ENCODE measurements around the gene DLGAP4. TPM values are rescaled to one million over a fixed set of nuclear protein-coding genes. Genes with fewer than 3 reads are reported as not detected.

The DLGAP4 gene
- total and polyA plus RNA-seq, 2 of the 8 experiments (the other 6 are each of a cell fraction or from before 2014, with no cell fraction given): 41.2 to 57.2 TPM

DNA sequence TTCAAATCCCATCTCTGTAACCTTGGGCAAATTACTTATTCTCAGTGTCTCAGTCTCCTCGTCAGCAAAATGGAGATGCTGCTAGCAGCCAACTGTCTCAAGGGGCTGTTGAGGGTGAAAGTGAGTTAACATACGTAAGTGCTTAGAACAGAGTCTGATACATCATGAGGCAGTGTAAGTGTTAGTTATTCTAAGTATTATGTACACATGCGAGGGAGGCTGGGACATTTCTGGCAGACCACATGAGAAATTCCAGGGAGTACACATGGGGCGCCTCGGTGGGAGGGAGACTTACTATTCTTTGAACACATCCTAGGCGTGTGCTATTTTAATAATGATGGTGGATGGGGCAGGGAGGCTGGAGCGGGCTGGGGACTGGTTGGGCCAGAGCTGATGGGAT lies 99.1 kb downstream of the DLGAP4 start (continued):
- TF ChIP-seq HDAC2 (IDR thresholded peaks at IDR 0.05; ENCODE audit: borderline replicate concordance in 1 of 2, low read depth in 2 of 2, low read length in 2 of 2) (no peak), SIN3A (conservative IDR thresholded peaks at IDR 0.05 in 1 of 2, IDR thresholded peaks at IDR 0.05 in 1 of 2; ENCODE audit: low read depth in 1 of 2, low read length in 2 of 2) (no peak), KDM1A (IDR thresholded peaks at IDR 0.05; ENCODE audit: borderline replicate concordance, low read length) (no peak), KDM5A (IDR thresholded peaks at IDR 0.05; ENCODE audit: low read length) (no peak), BRCA1 (IDR thresholded peaks at IDR 0.05; ENCODE audit: low read depth, low read length) (no peak)

Measured in H1 (cell line).